ENCODE results near the gene DNAJA2. TPM values are rescaled to one million over a fixed set of nuclear protein-coding genes. Genes with fewer than 3 reads are reported as not detected.

The DNAJA2 gene
- total and polyA plus RNA-seq, 2 of the 8 experiments (the other 6 are each of a cell fraction or from before 2014, with no cell fraction given): 9.4 to 93.8 TPM

- no peak for TF ChIP-seq E2F6 (IDR thresholded peaks at IDR 0.05)
- TF ChIP-seq TAF7 (optimal IDR thresholded peaks at IDR 0.05; ENCODE audit: borderline replicate concordance, low read depth, low read length): no peak
- TF ChIP-seq HDAC2 (IDR thresholded peaks at IDR 0.05; ENCODE audit: borderline replicate concordance in 1 of 2, low read depth in 2 of 2, low read length in 2 of 2): no peak
- no peak for TF ChIP-seq CBX5 (IDR thresholded peaks at IDR 0.05; ENCODE audit: low read depth, low read length)
- no peak for TF ChIP-seq NRF1 (IDR thresholded peaks at IDR 0.05; ENCODE audit: low read depth, low read length)
- no peak for TF ChIP-seq POLR2A (IDR thresholded peaks at IDR 0.05; ENCODE audit: control extremely low read depth in 1 of 2, low read depth in 2 of 2, low read length in 2 of 2)
- TF ChIP-seq ASH2L (IDR thresholded peaks at IDR 0.05; ENCODE audit: low read length): no peak
- TF ChIP-seq POU5F1 (IDR thresholded peaks at IDR 0.05; ENCODE audit: low read depth, low read length): no peak
- TF ChIP-seq RNF2 (IDR thresholded peaks at IDR 0.05; ENCODE audit: borderline replicate concordance, low read depth, low read length, missing control alignments, poor library complexity, severe bottlenecking): no peak
- TF ChIP-seq EZH2 (IDR thresholded peaks at IDR 0.05; ENCODE audit: low read depth, low read length, severe bottlenecking): no peak
- POLR2A ChIA-PET (ENCODE audit: partially characterized antibody): interaction anchor here (3.3 kb wide), 1 partner anchor 11 kb away, joined by 13 read pairs; no protein-coding TSS in a partner anchor
- H3K79me2 ChIP-seq (ENCODE audit: control insufficient read depth in 1 of 2, insufficient read depth in 2 of 2, low read length in 2 of 2): peaks cover 6 to 65% of the 10 kb centered on the region in 2 experiments
Measured at GRCh38 chr16:46968063-46968435, 5.4 kb downstream of the DNAJA2 start.

More at GRCh38 chr16:46968063-46968435, 5.4 kb downstream of the DNAJA2 start:
- H3K18ac ChIP-seq (ENCODE audit: extremely low read depth, low read length): no peak overlapping the region
- no peak overlapping the region for H4K8ac ChIP-seq (ENCODE audit: extremely low read depth, insufficient read depth, low read length)
- H4K5ac ChIP-seq (ENCODE audit: insufficient read length, low read depth, low read length): no peak overlapping the region
- no peak overlapping the region for H2AK5ac ChIP-seq (ENCODE audit: low read depth, low read length)
- H3K56ac ChIP-seq (replicated peaks; ENCODE audit: insufficient read length, low read depth, low read length): no peak overlapping the region
- CTCF ChIA-PET (ENCODE audit: partially characterized antibody): interaction anchor here (1.3 kb wide), 1 partner anchor 69 kb away, joined by 4 read pairs; no protein-coding TSS in a partner anchor
- H3K36me3 ChIP-seq (ENCODE audit: control insufficient read depth in 2 of 4, insufficient read depth in 4 of 4, low read length in 3 of 4): peaks cover 31 to 92% (median 53%) of the 10 kb centered on the region in 4 experiments
- H3K27ac ChIP-seq (ENCODE audit: low read depth, low read length): no peak overlapping the region
- no peak overlapping the region for H2BK12ac ChIP-seq (ENCODE audit: low read depth, low read length)
- H3K4me1 ChIP-seq (replicated peaks in 1 of 4; ENCODE audit: control insufficient read depth in 3 of 4, insufficient read depth in 4 of 4, low read length in 3 of 4): peaks cover 2 to 5% (median 3%) of the 10 kb centered on the region in 4 experiments; a peak in 4 of 7 replicates
- no peak overlapping the region for H2BK15ac ChIP-seq (ENCODE audit: low read length)
- H3K4me3 ChIP-seq (ENCODE audit: extremely low read depth in 1 of 4, insufficient read depth in 2 of 4, low read depth in 3 of 4, low read length in 4 of 4): no peak overlapping the region
- H2AFZ ChIP-seq (ENCODE audit: low read length): no peak overlapping the region
- no peaks in the 10 kb centered on the region for H3K9me3 ChIP-seq (ENCODE audit: insufficient read depth in 2 of 2, low read depth in 1 of 2, low read length in 1 of 2)
- peaks cover 7% of the 10 kb centered on the region for H3K79me1 ChIP-seq (ENCODE audit: low read depth, low read length)
- H3K4ac ChIP-seq (replicated peaks; ENCODE audit: insufficient read length, low read depth, low read length): no peak overlapping the region
- no peak overlapping the region for H2BK5ac ChIP-seq (ENCODE audit: low read depth, low read length)
- DNase-seq (ENCODE audit: low read depth in 1 of 2, low spot score in 2 of 2): no peak
- no peak overlapping the region for H3K9ac ChIP-seq (replicated peaks in 1 of 4; ENCODE audit: extremely low read depth in 1 of 4, low read depth in 3 of 4, low read length in 3 of 4)
- no peak overlapping the region for H2BK120ac ChIP-seq (replicated peaks; ENCODE audit: low read depth, low read length)
- whole genome bisulfite sequencing, 2 experiments (ENCODE audit: extremely low coverage in 1 of 2, insufficient coverage in 1 of 2, insufficient read length in 1 of 2, insufficient replicate concordance in 2 of 2, low coverage in 1 of 2, low lambda C conversion rate in 2 of 2, missing lambda C conversion rate in 1 of 2): 91% methylated on average over 2 of the region's 2 CpGs; no CpG with 5 or more reads in 1 of the 2 experiments
- H3K23ac ChIP-seq (ENCODE audit: insufficient read length): no peak overlapping the region
- H3K14ac ChIP-seq (ENCODE audit: insufficient read length): no peak overlapping the region
- H3K23me2 ChIP-seq (ENCODE audit: low read depth, low read length): peaks cover 5% of the 10 kb centered on the region
- no peak for FAIRE-seq
- H3K4me2 ChIP-seq (ENCODE audit: insufficient read depth in 1 of 2, low read depth in 2 of 2, low read length in 2 of 2): no peak overlapping the region
- peaks cover 0 to 4% of the 10 kb centered on the region in 2 experiments for H4K20me1 ChIP-seq (replicated peaks in 1 of 2; ENCODE audit: control insufficient read depth in 1 of 2, insufficient read depth in 2 of 2, low read length in 2 of 2)
- no peak overlapping the region for H2BK20ac ChIP-seq (ENCODE audit: low read length)
- no peaks in the 10 kb centered on the region for H3K27me3 ChIP-seq (replicated peaks in 1 of 4; ENCODE audit: control insufficient read depth in 3 of 4, extremely low read depth in 1 of 4, insufficient read depth in 3 of 4, low read length in 3 of 4)
- H4K91ac ChIP-seq (replicated peaks; ENCODE audit: insufficient read length, low read length): no peak overlapping the region

All from H1 (cell line).